ENCODE data around the gene MED27. TPM values are rescaled to one million over a fixed set of nuclear protein-coding genes. Genes with fewer than 3 reads are reported as not detected.
A peak's percentile ranks its signal among the peaks of the same experiment; 100 is the strongest.

The MED27 gene, protein sequence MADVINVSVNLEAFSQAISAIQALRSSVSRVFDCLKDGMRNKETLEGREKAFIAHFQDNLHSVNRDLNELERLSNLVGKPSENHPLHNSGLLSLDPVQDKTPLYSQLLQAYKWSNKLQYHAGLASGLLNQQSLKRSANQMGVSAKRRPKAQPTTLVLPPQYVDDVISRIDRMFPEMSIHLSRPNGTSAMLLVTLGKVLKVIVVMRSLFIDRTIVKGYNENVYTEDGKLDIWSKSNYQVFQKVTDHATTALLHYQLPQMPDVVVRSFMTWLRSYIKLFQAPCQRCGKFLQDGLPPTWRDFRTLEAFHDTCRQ
- total RNA-seq: 41.0 and 45.6 TPM in 2 replicates

DNA sequence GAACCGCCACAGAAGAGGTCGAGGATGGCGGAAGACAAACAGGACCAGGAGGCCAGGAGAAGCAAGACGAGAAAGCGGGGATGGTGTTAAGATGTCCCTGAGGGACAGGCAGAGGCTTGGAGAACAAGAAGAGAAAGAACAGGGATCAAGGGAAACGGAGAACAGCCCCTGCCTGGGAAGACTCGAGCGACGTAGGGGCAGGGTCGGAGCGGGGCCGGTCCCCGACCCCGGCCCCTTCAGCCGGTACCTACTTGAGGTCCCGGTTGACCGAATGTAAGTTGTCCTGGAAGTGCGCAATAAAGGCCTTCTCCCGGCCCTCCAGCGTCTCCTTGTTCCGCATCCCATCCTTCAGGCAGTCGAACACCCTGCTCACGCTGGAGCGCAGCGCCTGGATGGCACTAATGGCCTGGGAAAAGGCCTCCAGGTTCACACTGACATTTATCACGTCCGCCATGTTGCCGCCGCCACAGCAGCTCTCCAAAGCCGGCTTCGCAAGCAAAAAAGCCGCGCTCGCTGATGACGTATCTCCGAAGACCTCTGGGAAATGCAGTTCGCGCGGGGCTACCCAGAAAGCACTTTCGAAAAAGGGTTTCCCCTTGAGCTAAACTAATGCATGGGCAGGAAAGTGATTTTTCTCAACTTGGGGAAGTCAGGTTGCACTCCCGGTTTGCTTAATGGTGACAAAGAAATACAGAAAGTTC lies at the start of gene MED27:
TSS of gene MED27 (minus strand) at position 477 of the 701 bp plus-strand sequence. CDS start at position 454, 23 bp downstream.
- intact Hi-C loops (cut with micrococcal nuclease): loop anchor here (1.0 to 5.0 kb wide), 8 partner anchors 47 to 952 kb away; partner anchors contain the start of genes AK8, NTNG2, NUP214 and SPACA9
- H3K36me3 Mint-ChIP-seq (ENCODE audit: low read depth): peaks cover 13% of the 10 kb centered on the region
- DNase-seq (ENCODE audit: low spot score): peak; percentile 90
- H3K27me3 Mint-ChIP-seq (ENCODE audit: insufficient read depth): peaks cover 8% of the 10 kb centered on the region
- peak within 1 kb of the TSS; percentile 94 for H3K27ac Mint-ChIP-seq
- peak within 1 kb of the TSS; percentile 98 for H3K4me3 Mint-ChIP-seq
- H3K4me1 Mint-ChIP-seq (ENCODE audit: low read depth): peaks cover 45% of the 10 kb centered on the region
- H3K9me3 Mint-ChIP-seq: no peaks in the 10 kb centered on the region

DNA sequence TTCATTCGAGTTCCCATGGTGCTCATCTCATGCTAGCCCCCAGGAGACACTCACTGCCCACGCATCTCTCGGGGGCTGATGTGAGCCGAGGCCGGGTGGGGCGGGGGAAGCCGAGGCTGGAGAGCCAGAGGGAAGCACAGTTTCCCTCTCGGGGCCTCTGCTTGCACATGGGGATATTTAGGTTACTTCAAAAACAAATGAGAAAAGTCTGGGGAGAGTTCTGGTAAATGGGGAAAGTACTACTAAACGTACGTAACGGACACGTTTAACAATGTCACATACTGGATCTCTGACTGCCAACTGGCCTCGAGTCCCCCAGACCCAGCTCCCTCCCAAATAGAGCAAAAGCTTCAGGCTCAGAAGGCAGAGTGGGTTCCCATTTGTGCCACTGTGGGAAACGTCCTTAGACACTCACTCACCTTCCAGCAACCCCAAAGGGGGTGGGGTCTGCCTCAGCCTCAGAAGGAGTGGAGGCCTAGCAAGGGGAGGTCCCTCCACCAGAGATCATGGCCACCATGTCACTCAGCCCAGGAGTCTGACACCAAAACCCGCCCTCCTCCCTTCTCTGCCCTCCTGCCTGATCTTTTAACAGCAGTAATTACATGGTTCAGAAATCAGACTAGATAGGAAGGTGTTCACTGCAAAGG lies 48.3 kb upstream of the MED27 start:
- H3K4me1 Mint-ChIP-seq (ENCODE audit: low read depth): peaks cover 10% of the 10 kb centered on the region
- intact Hi-C loops (cut with micrococcal nuclease): loop anchor here (5.0 kb wide), 1 partner anchor 34 kb away; the partner anchor contains the start of gene NTNG2
- H3K27ac Mint-ChIP-seq: no peak overlapping the region
- peaks cover 29% of the 10 kb centered on the region for H3K27me3 Mint-ChIP-seq (ENCODE audit: insufficient read depth)
- DNase-seq (ENCODE audit: low spot score): no peak
- H3K4me3 Mint-ChIP-seq: no peak overlapping the region
- H3K9me3 Mint-ChIP-seq: no peaks in the 10 kb centered on the region
- H3K36me3 Mint-ChIP-seq (ENCODE audit: low read depth): no peaks in the 10 kb centered on the region

DNA sequence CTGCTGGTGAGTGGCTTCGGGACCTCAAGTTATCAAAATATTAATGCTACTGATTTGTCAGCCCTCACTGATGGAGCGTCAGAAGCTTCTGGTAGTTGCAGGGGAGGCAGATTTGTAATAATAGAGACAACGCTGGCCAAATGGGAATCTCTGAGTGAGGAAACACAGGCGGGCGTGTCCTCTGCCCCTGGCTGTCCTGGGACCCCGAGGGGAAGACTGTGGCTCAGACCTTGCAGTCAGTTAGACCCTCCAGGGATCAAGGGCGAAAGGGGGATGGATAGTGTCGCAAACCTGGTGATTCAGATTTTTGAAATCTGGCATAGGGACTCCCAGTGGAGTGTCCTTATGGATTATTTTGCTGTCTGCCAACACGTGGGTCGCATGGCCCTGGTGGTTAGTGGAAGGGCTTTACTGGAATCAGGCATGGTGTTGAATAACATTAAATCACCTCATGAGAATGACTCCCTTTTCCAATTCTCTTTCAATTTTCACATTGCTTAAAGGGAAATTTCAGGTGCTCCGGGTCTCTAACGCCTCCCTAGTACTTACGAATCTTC lies 47.1 kb upstream of the MED27 start:
- no peaks in the 10 kb centered on the region for H3K36me3 Mint-ChIP-seq (ENCODE audit: low read depth)
- peak overlapping the region; percentile 72 for H3K4me3 Mint-ChIP-seq
- no peak overlapping the region for H3K27ac Mint-ChIP-seq
- intact Hi-C loops (cut with micrococcal nuclease): loop anchor here (1.0 to 5.0 kb wide), 2 partner anchors 36 to 47 kb away; partner anchors contain the start of genes MED27 and NTNG2
- H3K27me3 Mint-ChIP-seq (ENCODE audit: insufficient read depth): peaks cover 28% of the 10 kb centered on the region
- DNase-seq (ENCODE audit: low spot score): no peak
- H3K4me1 Mint-ChIP-seq (ENCODE audit: low read depth): peaks cover 10% of the 10 kb centered on the region
- H3K9me3 Mint-ChIP-seq: no peaks in the 10 kb centered on the region

DNA sequence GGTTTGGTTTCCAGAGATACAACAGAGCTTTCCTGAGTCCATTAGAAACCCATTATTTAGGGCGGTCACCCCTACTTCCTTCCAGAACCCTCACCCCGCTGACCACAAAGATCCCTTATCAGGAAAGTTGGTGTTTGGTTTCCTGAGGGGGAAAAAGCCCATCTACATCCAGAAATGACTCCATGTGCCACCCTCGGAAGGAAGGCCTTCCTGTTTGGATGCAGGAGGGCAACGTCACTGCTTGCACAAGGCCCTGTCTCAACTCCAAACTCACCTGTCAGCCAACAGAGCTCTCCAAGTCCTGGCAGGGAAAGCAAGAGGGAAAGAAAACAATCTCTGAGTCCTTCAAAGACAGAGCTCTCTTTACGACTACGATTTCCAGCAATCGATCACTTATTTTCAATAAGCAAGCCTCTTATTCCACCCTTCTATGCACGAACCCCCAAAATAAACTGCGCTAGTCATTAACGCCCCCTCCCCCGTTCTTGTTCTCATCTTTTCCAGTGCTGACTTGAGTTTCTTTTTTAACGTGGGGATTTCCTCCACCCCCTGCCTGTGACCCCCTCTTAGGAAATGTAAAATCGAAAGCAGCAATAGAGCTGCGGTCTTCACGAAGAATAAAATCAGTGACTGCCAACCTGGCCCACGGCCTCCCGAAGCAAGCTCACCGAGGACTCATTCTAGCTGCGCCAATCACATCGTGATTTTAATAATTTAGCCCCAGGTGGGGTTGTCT lies 46.4 kb upstream of the MED27 start:
- Mint-ChIP-seq H3K27me3 (ENCODE audit: insufficient read depth) (peaks cover 31% of the 10 kb centered on the region), H3K27ac (peak overlapping the region; percentile 45), H3K4me1 (ENCODE audit: low read depth) (peaks cover 10% of the 10 kb centered on the region), H3K9me3 (no peaks in the 10 kb centered on the region), H3K36me3 (ENCODE audit: low read depth) (no peaks in the 10 kb centered on the region), H3K4me3 (peak overlapping the region; percentile 72)
- DNase-seq (ENCODE audit: low spot score): no peak
- intact Hi-C loops (cut with micrococcal nuclease): loop anchor here (1.0 to 5.0 kb wide), 2 partner anchors 36 to 47 kb away; partner anchors contain the start of genes MED27 and NTNG2

DNA sequence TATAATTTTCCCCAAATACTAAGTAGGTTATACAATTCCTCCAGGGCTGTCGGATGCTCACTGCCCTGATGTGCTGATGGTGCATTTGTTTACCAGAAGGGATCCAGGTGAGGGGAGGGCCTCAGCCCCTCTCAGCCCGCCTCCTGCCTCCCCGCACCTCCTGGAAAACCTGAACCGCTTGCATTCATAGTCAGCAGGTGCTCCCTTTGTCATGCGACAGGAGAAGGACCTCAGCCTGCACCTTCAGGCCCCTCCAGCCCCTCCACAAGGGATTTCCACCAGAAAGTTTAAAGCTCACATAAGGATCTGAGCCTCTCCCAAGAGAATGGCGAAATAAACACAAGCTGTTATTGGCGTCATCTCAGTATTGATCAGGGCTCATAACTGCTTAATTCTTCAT lies 45.7 kb upstream of the MED27 start:
- intact Hi-C loops (cut with micrococcal nuclease): loop anchor here (5.0 kb wide), 1 partner anchor 37 kb away; the partner anchor contains the start of gene NTNG2

DNA sequence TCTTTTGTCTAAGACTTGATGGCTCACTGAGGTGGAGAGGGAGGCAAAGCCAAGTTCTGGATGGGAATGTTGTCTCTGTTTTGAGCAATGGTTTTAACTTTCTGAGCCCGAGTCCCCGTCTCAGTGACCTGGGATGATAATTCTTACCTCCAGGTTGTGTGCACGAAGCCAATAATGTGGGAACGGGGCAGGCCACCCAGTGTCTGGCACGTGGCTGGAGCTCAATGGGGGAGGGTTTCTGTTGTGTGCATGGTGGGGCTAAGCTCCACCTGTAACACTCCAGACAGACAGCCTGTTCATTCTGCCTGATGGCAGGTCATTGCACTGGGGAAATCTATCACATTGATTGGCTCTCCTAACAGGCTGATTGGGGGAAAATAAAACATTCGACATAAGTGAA lies 45.1 kb upstream of the MED27 start:
- Mint-ChIP-seq H3K4me1 (ENCODE audit: low read depth) (peaks cover 10% of the 10 kb centered on the region), H3K27me3 (ENCODE audit: insufficient read depth) (peaks cover 38% of the 10 kb centered on the region), H3K9me3 (no peaks in the 10 kb centered on the region), H3K27ac (no peak overlapping the region), H3K36me3 (ENCODE audit: low read depth) (no peaks in the 10 kb centered on the region), H3K4me3 (no peak overlapping the region)
- no peak for DNase-seq (ENCODE audit: low spot score)
- intact Hi-C loops (cut with micrococcal nuclease): loop anchor here (5.0 kb wide), 1 partner anchor 38 kb away; the partner anchor contains the start of gene NTNG2

More for the DNA sequence above, 45.7 kb upstream of the MED27 start:
- H3K36me3 Mint-ChIP-seq (ENCODE audit: low read depth): no peaks in the 10 kb centered on the region
- peaks cover 10% of the 10 kb centered on the region for H3K4me1 Mint-ChIP-seq (ENCODE audit: low read depth)
- no peak overlapping the region for H3K4me3 Mint-ChIP-seq
- DNase-seq (ENCODE audit: low spot score): no peak
- H3K27ac Mint-ChIP-seq: no peak overlapping the region
- H3K27me3 Mint-ChIP-seq (ENCODE audit: insufficient read depth): peaks cover 36% of the 10 kb centered on the region
- no peaks in the 10 kb centered on the region for H3K9me3 Mint-ChIP-seq

DNA sequence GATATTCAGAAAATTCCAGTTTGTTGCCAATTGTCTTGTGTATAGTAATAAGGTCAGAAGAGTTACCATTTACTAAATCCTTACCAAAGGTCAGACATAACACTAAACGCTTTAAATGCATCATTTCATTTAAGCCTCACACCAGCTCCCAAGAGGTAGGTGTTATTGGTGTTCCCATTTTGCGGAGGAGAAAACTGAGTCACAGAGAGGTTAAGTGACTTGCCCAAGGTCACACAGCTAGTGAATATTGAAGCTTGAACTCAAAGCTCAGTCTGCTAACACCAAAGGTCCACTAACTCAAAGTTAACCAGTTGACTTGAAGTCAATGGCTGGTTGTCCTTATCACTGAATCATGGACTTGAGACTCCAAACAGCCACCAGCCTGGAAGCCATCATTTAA lies 41.4 kb upstream of the MED27 start:
- H3K27ac Mint-ChIP-seq: no peak overlapping the region
- peaks cover 38% of the 10 kb centered on the region for H3K27me3 Mint-ChIP-seq (ENCODE audit: insufficient read depth)
- no peaks in the 10 kb centered on the region for H3K36me3 Mint-ChIP-seq (ENCODE audit: low read depth)
- H3K4me3 Mint-ChIP-seq: no peak overlapping the region
- intact Hi-C loops (cut with micrococcal nuclease): no loop called here
- peaks cover 4% of the 10 kb centered on the region for H3K4me1 Mint-ChIP-seq (ENCODE audit: low read depth)
- DNase-seq (ENCODE audit: low spot score): no peak
- no peaks in the 10 kb centered on the region for H3K9me3 Mint-ChIP-seq

DNA sequence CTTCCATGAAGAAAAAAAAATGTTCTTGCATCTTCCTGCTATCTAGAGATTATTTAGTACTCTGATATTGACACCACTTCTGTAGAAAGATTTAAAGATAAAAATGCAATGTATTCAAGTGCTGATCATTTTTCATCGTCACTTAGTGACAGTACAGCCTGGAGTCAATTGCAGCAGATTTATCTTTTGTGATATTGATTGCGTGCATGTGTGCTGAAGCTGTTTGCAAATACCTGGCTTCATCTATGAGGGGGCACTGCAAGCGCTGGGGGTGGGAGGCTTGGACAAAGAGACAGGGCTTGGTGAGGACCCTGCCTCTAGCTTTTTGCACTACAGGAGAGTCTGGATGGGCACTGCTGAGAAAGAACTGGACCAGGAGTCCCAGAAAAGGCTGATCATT lies 38.0 kb upstream of the MED27 start:
- Mint-ChIP-seq H3K27me3 (ENCODE audit: insufficient read depth) (peaks cover 22% of the 10 kb centered on the region), H3K4me3 (no peak overlapping the region)
- intact Hi-C loops (cut with micrococcal nuclease): no loop called here

DNA sequence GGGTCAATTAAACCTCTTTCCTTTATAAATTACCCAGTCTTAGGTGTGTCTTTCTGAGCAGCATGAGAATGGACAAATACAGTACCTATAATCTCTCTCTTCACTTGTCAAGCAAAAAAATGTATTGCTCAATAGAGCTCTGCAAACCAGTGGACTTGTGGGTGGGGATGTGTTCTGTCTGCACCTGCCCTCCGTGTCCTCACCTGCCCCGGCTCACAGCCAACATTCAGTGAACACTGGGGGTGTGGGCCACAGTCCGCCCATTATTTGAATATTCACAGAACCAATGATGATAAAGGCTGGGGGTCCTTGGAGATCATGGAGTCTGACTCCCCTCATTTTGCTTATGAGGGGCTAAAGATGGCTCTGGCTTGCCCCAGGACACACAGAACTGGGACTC lies 36.9 kb upstream of the MED27 start:
- intact Hi-C loops (cut with micrococcal nuclease): no loop called here
- Mint-ChIP-seq H3K27ac (no peak overlapping the region), H3K9me3 (no peaks in the 10 kb centered on the region), H3K4me3 (no peak overlapping the region), H3K4me1 (ENCODE audit: low read depth) (peaks cover 6% of the 10 kb centered on the region), H3K27me3 (ENCODE audit: insufficient read depth) (peaks cover 22% of the 10 kb centered on the region), H3K36me3 (ENCODE audit: low read depth) (no peaks in the 10 kb centered on the region)
- no peak for DNase-seq (ENCODE audit: low spot score)

More for the DNA sequence above, 38.0 kb upstream of the MED27 start:
- Mint-ChIP-seq H3K4me1 (ENCODE audit: low read depth) (peaks cover 6% of the 10 kb centered on the region), H3K9me3 (no peaks in the 10 kb centered on the region), H3K27ac (no peak overlapping the region), H3K36me3 (ENCODE audit: low read depth) (no peaks in the 10 kb centered on the region)
- DNase-seq (ENCODE audit: low spot score): no peak

DNA sequence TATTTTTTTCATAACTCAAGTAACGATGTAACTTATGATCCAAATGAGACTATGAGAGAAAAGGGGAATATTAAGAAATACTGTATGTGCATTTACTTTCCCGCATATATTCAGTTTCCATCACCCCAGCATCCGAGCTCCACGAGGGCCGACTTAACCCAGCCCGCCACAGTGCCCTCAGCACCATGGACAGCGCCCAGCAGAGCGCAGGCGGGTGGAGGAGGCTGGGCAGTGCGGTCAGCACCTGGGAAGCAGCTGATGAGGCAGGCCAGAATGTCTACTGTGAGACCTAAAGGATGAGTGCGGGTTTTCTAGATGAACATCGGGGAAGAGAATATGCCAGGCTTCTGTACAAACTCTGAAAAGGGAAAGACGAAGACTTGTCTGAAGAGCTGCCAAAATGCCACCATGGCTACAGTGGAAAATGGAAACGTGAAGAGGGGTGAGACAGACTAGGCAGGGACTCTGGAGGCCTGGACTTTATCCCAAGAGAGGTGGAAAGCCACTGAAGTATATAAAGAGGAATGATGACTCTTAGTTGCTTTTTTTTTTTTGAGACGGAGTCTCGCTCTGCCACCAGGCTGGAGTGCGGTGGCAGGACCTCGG lies 34.5 kb upstream of the MED27 start:
- Mint-ChIP-seq H3K9me3 (no peaks in the 10 kb centered on the region), H3K36me3 (ENCODE audit: low read depth) (no peaks in the 10 kb centered on the region), H3K4me1 (ENCODE audit: low read depth) (peaks cover 6% of the 10 kb centered on the region), H3K27ac (no peak overlapping the region), H3K27me3 (ENCODE audit: insufficient read depth) (peaks cover 15% of the 10 kb centered on the region), H3K4me3 (no peak overlapping the region)
- peak; percentile 26 for DNase-seq (ENCODE audit: low spot score)
- intact Hi-C loops (cut with micrococcal nuclease): no loop called here

DNA sequence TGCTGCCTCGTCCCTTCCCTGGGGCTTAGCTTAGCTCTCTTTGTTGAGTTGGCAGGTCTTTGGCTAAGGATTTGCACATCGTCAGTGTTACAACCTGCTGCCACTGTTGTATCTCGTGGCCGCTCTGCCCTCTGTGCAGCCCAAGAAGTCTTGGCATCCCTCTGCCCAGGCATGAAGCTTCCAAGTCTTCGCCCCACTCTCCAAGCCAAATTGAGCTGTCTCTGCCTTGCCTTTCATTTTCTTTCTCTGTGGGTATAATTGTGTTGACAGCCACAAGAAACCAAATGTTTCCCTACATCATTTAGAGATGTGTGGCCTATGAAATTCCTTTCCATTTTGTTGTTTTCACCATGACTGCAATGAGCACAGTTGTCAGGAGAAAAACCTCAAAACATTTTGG lies 29.6 kb upstream of the MED27 start:
- Mint-ChIP-seq H3K4me3 (no peak overlapping the region), H3K9me3 (no peaks in the 10 kb centered on the region), H3K27me3 (ENCODE audit: insufficient read depth) (peaks cover 7% of the 10 kb centered on the region), H3K27ac (no peak overlapping the region), H3K36me3 (ENCODE audit: low read depth) (no peaks in the 10 kb centered on the region), H3K4me1 (ENCODE audit: low read depth) (peaks cover 6% of the 10 kb centered on the region)
- intact Hi-C loops (cut with micrococcal nuclease): no loop called here
- DNase-seq (ENCODE audit: low spot score): no peak

DNA sequence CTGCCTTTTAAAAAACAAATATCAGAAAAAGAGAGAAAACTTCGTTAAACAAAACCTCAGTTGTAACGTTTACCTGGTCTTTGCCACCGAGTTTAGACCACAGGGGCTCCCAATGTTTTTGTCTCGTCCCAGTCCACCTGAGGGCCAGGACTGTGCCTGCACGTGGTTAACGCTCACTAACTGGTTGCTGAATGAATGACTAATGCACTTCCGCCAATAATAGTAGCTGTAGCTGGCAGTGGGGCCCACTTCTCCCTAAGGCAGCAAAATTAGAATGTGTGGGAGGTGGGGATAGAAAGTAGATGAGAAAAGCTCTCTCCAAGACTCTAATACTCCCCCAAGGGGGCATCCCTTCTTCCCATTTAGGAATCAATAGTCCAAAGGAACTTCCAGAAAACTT lies 29.1 kb upstream of the MED27 start:
- no peak for DNase-seq (ENCODE audit: low spot score)
- no peaks in the 10 kb centered on the region for H3K9me3 Mint-ChIP-seq
- intact Hi-C loops (cut with micrococcal nuclease): no loop called here
- no peak overlapping the region for H3K27ac Mint-ChIP-seq
- no peak overlapping the region for H3K4me3 Mint-ChIP-seq
- H3K4me1 Mint-ChIP-seq (ENCODE audit: low read depth): peaks cover under 1% of the 10 kb centered on the region
- H3K36me3 Mint-ChIP-seq (ENCODE audit: low read depth): no peaks in the 10 kb centered on the region
- peaks cover 3% of the 10 kb centered on the region for H3K27me3 Mint-ChIP-seq (ENCODE audit: insufficient read depth)
